ENCODE measurements around the gene HNRNPU. TPM values are rescaled to one million over a fixed set of nuclear protein-coding genes. Genes with fewer than 3 reads are reported as not detected.

Gene HNRNPU
- total and polyA plus RNA-seq, 10 donors, result 121 to 457 (median 280) TPM

GRCh38 chr1:244840219-244840794, 24.0 kb downstream of the HNRNPU start:
- TF ChIP-seq POLR2A (IDR thresholded peaks at IDR 0.05) (no peak), POLR2AphosphoS5 (IDR thresholded peaks at IDR 0.05) (peak in 1 of 3 donors; percentile 41)
- TF ChIP-seq, protein P1, sequence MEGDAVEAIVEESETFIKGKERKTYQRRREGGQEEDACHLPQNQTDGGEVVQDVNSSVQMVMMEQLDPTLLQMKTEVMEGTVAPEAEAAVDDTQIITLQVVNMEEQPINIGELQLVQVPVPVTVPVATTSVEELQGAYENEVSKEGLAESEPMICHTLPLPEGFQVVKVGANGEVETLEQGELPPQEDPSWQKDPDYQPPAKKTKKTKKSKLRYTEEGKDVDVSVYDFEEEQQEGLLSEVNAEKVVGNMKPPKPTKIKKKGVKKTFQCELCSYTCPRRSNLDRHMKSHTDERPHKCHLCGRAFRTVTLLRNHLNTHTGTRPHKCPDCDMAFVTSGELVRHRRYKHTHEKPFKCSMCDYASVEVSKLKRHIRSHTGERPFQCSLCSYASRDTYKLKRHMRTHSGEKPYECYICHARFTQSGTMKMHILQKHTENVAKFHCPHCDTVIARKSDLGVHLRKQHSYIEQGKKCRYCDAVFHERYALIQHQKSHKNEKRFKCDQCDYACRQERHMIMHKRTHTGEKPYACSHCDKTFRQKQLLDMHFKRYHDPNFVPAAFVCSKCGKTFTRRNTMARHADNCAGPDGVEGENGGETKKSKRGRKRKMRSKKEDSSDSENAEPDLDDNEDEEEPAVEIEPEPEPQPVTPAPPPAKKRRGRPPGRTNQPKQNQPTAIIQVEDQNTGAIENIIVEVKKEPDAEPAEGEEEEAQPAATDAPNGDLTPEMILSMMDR (IDR thresholded peaks at IDR 0.05 in 8 of 11, conservative IDR thresholded peaks at IDR 0.05 in 3 of 11), result no peak
- DNase-seq, result no peak
- peaks cover 0 to 72% (median 43%) of the 10 kb centered on the region in 6 donors for H3K36me3 ChIP-seq
- intact Hi-C loops (cut with DNase I; ENCODE audit: low total_unique reads), result no loop called here
- peak overlapping the region in 1 of 8 donors; percentile 24 for H3K27ac ChIP-seq
- peaks cover 26 to 94% (median 45%) of the 10 kb centered on the region in 6 donors for H3K4me1 ChIP-seq
- no peaks in the 10 kb centered on the region for H3K9me3 ChIP-seq
- H3K27me3 ChIP-seq (replicated peaks in 1 of 7), result no peaks in the 10 kb centered on the region
- 81 to 88% (median 85%) methylated on average over 5 of the region's 5 CpGs for WGBS, 5 donors
- H3K4me3 ChIP-seq, result no peak overlapping the region

- WGBS, 5 donors, result 34 to 60% (median 41%) methylated on average over 2 of the region's 2 CpGs
- no peak overlapping the region for H3K4me3 ChIP-seq
- TF ChIP-seq, protein P1 (IDR thresholded peaks at IDR 0.05 in 8 of 11, conservative IDR thresholded peaks at IDR 0.05 in 3 of 11), result no peak
- TF ChIP-seq POLR2AphosphoS5 (IDR thresholded peaks at IDR 0.05), result no peak
- TF ChIP-seq POLR2A (IDR thresholded peaks at IDR 0.05), result no peak
- intact Hi-C loops (cut with DNase I; ENCODE audit: low total_unique reads), result loop anchor here (10.0 kb wide), 1 partner anchor 125 kb away; a partner anchor contains a TSS
- peaks cover 26 to 90% (median 45%) of the 10 kb centered on the region in 6 donors for H3K4me1 ChIP-seq
- peak overlapping the region in 2 of 8 donors; percentile 8 to 14 for H3K27ac ChIP-seq
- no peaks in the 10 kb centered on the region for H3K27me3 ChIP-seq (replicated peaks in 1 of 7)
- peaks cover 0 to 65% (median 36%) of the 10 kb centered on the region in 6 donors for H3K36me3 ChIP-seq
- no peak for DNase-seq
- no peaks in the 10 kb centered on the region for H3K9me3 ChIP-seq
These were observed 24.7 kb downstream of the HNRNPU start for GRCh38 chr1:244839656-244840055.

- 72 to 85% (median 80%) methylated on average over 5 of the region's 5 CpGs for WGBS, 5 donors
- Histone ChIP-seq H3K36me3 (peaks cover 0 to 46% (median 17%) of the 10 kb centered on the region in 6 donors), H3K4me3 (no peak overlapping the region), H3K4me1 (peaks cover 33 to 82% (median 54%) of the 10 kb centered on the region in 6 donors), H3K27ac (peak overlapping the region in 6 of 8 donors; percentile 0 to 99 (median 96)), H3K27me3 (replicated peaks in 1 of 7) (no peaks in the 10 kb centered on the region), H3K9me3 (no peaks in the 10 kb centered on the region)
- intact Hi-C loops (cut with DNase I; ENCODE audit: low total_unique reads), result loop anchor here (10.0 kb wide), 1 partner anchor 127 kb away; a partner anchor contains a TSS
- TF ChIP-seq POLR2A (IDR thresholded peaks at IDR 0.05) (no peak), POLR2AphosphoS5 (IDR thresholded peaks at IDR 0.05) (peak in 1 of 3 donors; percentile 63)
- TF ChIP-seq, protein P1 (IDR thresholded peaks at IDR 0.05 in 8 of 11, conservative IDR thresholded peaks at IDR 0.05 in 3 of 11), result no peak
- DNase-seq, result no peak
These were observed 26.6 kb downstream of the HNRNPU start for GRCh38 chr1:244837597-244838258.

DNA sequence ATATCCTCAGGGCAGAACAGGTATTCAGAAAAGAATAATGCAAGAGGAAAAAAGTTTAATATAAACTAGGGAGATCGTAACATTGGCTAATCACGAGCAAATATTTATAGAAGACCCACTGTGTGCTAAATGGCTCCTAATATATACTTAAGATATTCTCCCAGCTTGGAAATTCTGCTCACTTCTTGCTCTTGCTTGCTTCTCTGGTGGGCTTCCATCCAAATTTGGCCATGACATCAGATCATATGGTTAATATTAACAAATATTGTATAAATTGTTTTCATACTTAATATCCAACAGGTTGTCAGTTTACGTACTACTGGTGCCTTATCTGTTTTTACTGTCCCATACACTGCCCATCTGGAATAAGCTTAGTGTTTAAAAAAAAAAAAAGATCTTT, 27.8 kb downstream of the HNRNPU start:
- Histone ChIP-seq H3K36me3 (peaks cover 0 to 34% (median 7%) of the 10 kb centered on the region in 6 donors), H3K9me3 (no peaks in the 10 kb centered on the region), H3K27me3 (replicated peaks in 1 of 7) (no peaks in the 10 kb centered on the region), H3K4me3 (peak overlapping the region; percentile 57 to 76 (median 70)), H3K27ac (peak overlapping the region; percentile 0 to 99 (median 99)), H3K4me1 (peaks cover 31 to 75% (median 56%) of the 10 kb centered on the region in 6 donors)
- WGBS, 5 donors, result 27 to 46% (median 32%) methylated on average over 3 of the region's 3 CpGs
- no peak for DNase-seq
- no peak for TF ChIP-seq POLR2AphosphoS5 (IDR thresholded peaks at IDR 0.05)
- no peak for TF ChIP-seq POLR2A (IDR thresholded peaks at IDR 0.05)
- TF ChIP-seq, protein P1 (IDR thresholded peaks at IDR 0.05 in 8 of 11, conservative IDR thresholded peaks at IDR 0.05 in 3 of 11), result no peak
- intact Hi-C loops (cut with DNase I; ENCODE audit: low total_unique reads), result loop anchor here (10.0 kb wide), 1 partner anchor 128 kb away; a partner anchor contains a TSS

Data from spleen (tissue), 11 donors.